ENCODE data around the gene DIPK1B.

Gene DIPK1B

GRCh38 chr9:136740971-136741882 is 28.9 kb downstream of the DIPK1B start:
- DNase-seq, result no peak

- DNase-seq, result peak; percentile 42
Observed at GRCh38 chr9:136741883-136742571, 29.7 kb downstream of the DIPK1B start.

GRCh38 chr9:136742591-136743391 is 30.4 kb downstream of the DIPK1B start, which contains the start of gene LCN10:
Gene LCN10 (minus strand): TSS chr9:136742940. CDS start chr9:136742903, 37 bp downstream.
- DNase-seq, result no peak

GRCh38 chr9:136743639-136744211 is 31.4 kb downstream of the DIPK1B start:
- no peak for DNase-seq

GRCh38 chr9:136744773-136745172 is 32.4 kb downstream of the DIPK1B start:
- DNase-seq, result no peak

GRCh38 chr9:136745389-136746154 is 33.2 kb downstream of the DIPK1B start:
- no peak for DNase-seq

GRCh38 chr9:136746155-136746490 is 33.8 kb downstream of the DIPK1B start:
- DNase-seq, result no peak

GRCh38 chr9:136746621-136747020 is 34.2 kb downstream of the DIPK1B start:
- no peak for DNase-seq

GRCh38 chr9:136747161-136748060 is 35.0 kb downstream of the DIPK1B start:
- no peak for DNase-seq

GRCh38 chr9:136748201-136748600 is 35.8 kb downstream of the DIPK1B start, which contains the start of gene LCN6:
Gene LCN6 (minus strand): TSS chr9:136748525. CDS start chr9:136748483, 42 bp downstream.
- DNase-seq, result no peak

GRCh38 chr9:136748666-136749611 is 36.6 kb downstream of the DIPK1B start:
- no peak for DNase-seq

GRCh38 chr9:136750526-136750925 is 38.2 kb downstream of the DIPK1B start:
- DNase-seq, result peak; percentile 74

GRCh38 chr9:136751244-136751643 is 38.9 kb downstream of the DIPK1B start:
- no peak for DNase-seq

- no peak for DNase-seq
Observed at GRCh38 chr9:136751814-136752213, 39.4 kb downstream of the DIPK1B start.

GRCh38 chr9:136753371-136754058 is 41.1 kb downstream of the DIPK1B start:
- no peak for DNase-seq

GRCh38 chr9:136754059-136754572 is 41.7 kb downstream of the DIPK1B start:
- DNase-seq, result no peak

- DNase-seq, result no peak
Observed at GRCh38 chr9:136754626-136755301, 42.4 kb downstream of the DIPK1B start.
